Karpas-422 (cell line): ENCODE results near the gene HIPK4. TPM values are rescaled to one million over a fixed set of nuclear protein-coding genes. Genes with fewer than 3 reads are reported as not detected.

Experiments used
- DNase-seq: peaks from one replicate; pipeline ENCODE4 v3.0.0-alpha.2; 2015
- H2AFZ ChIP-seq: fragments of 200-600 bp; sonication (generic); 2 replicates; pipeline ENCODE4 v1.6.1; 2014; ENCODE audit warnings: antibody characterized with exemption, low read length, mixed read lengths
- H3K27ac ChIP-seq: fragments of 200-600 bp; sonication (generic); 2 replicates; pipeline ENCODE4 v1.5.1; 2014; ENCODE audit warnings: mild to moderate bottlenecking, low read length, moderate library complexity
- H3K27me3 ChIP-seq: fragments of 200-600 bp; sonication (generic); 2 replicates; pipeline ENCODE4 v1.6.1; 2014; ENCODE audit warnings: low read length, mixed read lengths
- H3K36me3 ChIP-seq: fragments of 200-600 bp; sonication (generic); 2 replicates; pipeline ENCODE4 v1.6.1; 2014; ENCODE audit warnings: low read length, mixed read lengths; ENCODE audit not compliant: insufficient read depth
- H3K4me1 ChIP-seq: fragments of 200-600 bp; sonication (generic); 2 replicates; pipeline ENCODE4 v1.6.1; 2014; ENCODE audit warnings: mild to moderate bottlenecking, low read length, mixed read lengths
- H3K4me2 ChIP-seq: fragments of 200-600 bp; sonication (generic); 2 replicates; pipeline ENCODE4 v1.6.1; 2014; ENCODE audit warnings: low read length, low read depth, mild to moderate bottlenecking; ENCODE audit not compliant: poor library complexity, severe bottlenecking
- H3K4me3 ChIP-seq: fragments of 200-600 bp; sonication (generic); 2 replicates; pipeline ENCODE4 v1.5.1; 2014; ENCODE audit warnings: mild to moderate bottlenecking, antibody characterized with exemption, low read length, mixed read lengths
- H3K79me2 ChIP-seq: fragments of 200-600 bp; sonication (generic); 2 replicates; pipeline ENCODE4 v1.6.1; 2014; ENCODE audit warnings: mild to moderate bottlenecking, low read length, mixed read lengths
- H3K9ac ChIP-seq: fragments of 200-600 bp; sonication (generic); 2 replicates; pipeline ENCODE4 v1.6.0; 2014; ENCODE audit warnings: low read length
- H3K9me2 ChIP-seq: fragments of 200-600 bp; sonication (generic), shearing (Covaris generic); replicated peaks from 2 replicates; pipeline ENCODE4 v1.6.0; 2014; ENCODE audit warnings: mild to moderate bottlenecking, low read length, moderate library complexity; ENCODE audit not compliant: insufficient read depth
- H3K9me3 ChIP-seq: fragments of 300-700, 200-600 bp; sonication (generic); 2 replicates; pipeline ENCODE4 v1.6.1; 2014; ENCODE audit warnings: low read length, mixed read lengths
- H4K20me1 ChIP-seq: fragments of 200-600 bp; sonication (generic); 2 replicates; pipeline ENCODE4 v1.6.1; 2014; ENCODE audit warnings: mild to moderate bottlenecking, antibody characterized with exemption, low read length, low read depth; ENCODE audit not compliant: insufficient read depth
- total RNA-seq: library from RNA; depleted of rRNA; stranded (reverse); fragments of >200 nt; shearing (Covaris generic); gene quantifications from 2 replicates; pipeline ENCODE4 v1.2.3, GENCODE V29; 2014; ENCODE audit warnings: low replicate concordance

Gene HIPK4
- total RNA-seq, 1 experiment from 2014 or later: not detected

- no peaks in the 10 kb centered on the region for H3K9me2 ChIP-seq
- no peaks in the 10 kb centered on the region for H3K9me3 ChIP-seq
- H3K27ac ChIP-seq: no peak overlapping the region
- peaks cover 34% of the 10 kb centered on the region for H3K79me2 ChIP-seq
- no peak overlapping the region for H2AFZ ChIP-seq
- no peak for DNase-seq
- peaks cover 16% of the 10 kb centered on the region for H3K4me1 ChIP-seq
- H3K4me3 ChIP-seq: peak overlapping the region; percentile 79
- H3K9ac ChIP-seq: peak overlapping the region; percentile 72
- no peaks in the 10 kb centered on the region for H4K20me1 ChIP-seq
- H3K27me3 ChIP-seq: no peaks in the 10 kb centered on the region
- H3K36me3 ChIP-seq: no peaks in the 10 kb centered on the region; the same call in 1 of the 2 replicates
- peak overlapping the region; percentile 92 for H3K4me2 ChIP-seq
These were observed 40.9 kb downstream of the HIPK4 start for GRCh38 chr19:40348961-40349507.

GRCh38 chr19:40348125-40348913 is 41.7 kb downstream of the HIPK4 start, which contains the start of the genes C19orf47 and PLD3:
C19orf47 (minus strand) TSS chr19:40348397; CDS start chr19:40341857, 6,540 bp downstream.
PLD3 (plus strand) TSS chr19:40348695; CDS start chr19:40366484, 17,789 bp downstream.
- Histone ChIP-seq H3K27me3 (no peaks in the 10 kb centered on the region), H3K4me3 (peak within 1 kb of the TSS; percentile 79), H4K20me1 (no peaks in the 10 kb centered on the region), H3K9me3 (no peaks in the 10 kb centered on the region), H3K4me1 (peaks cover 16% of the 10 kb centered on the region), H3K36me3 (no peaks in the 10 kb centered on the region; the same call in 1 of the 2 replicates), H3K9ac (peak within 1 kb of the TSS; percentile 77), H3K9me2 (no peaks in the 10 kb centered on the region), H2AFZ (peak within 1 kb of the TSS; percentile 47), H3K4me2 (peak within 1 kb of the TSS; percentile 92), H3K27ac (peak within 1 kb of the TSS; percentile 75), H3K79me2 (peaks cover 36% of the 10 kb centered on the region)
- DNase-seq: peak; percentile 99

- H3K9me2 ChIP-seq: no peaks in the 10 kb centered on the region
- H3K27me3 ChIP-seq: no peaks in the 10 kb centered on the region
- H3K9me3 ChIP-seq: no peaks in the 10 kb centered on the region
- no peak overlapping the region for H3K9ac ChIP-seq
- H3K4me3 ChIP-seq: no peak overlapping the region
- H3K79me2 ChIP-seq: peaks cover 60% of the 10 kb centered on the region
- DNase-seq: no peak
- no peak overlapping the region for H2AFZ ChIP-seq
- H3K36me3 ChIP-seq: no peaks in the 10 kb centered on the region; the same call in 1 of the 2 replicates
- no peak overlapping the region for H3K4me2 ChIP-seq
- H3K27ac ChIP-seq: no peak overlapping the region
- peaks cover 14% of the 10 kb centered on the region for H3K4me1 ChIP-seq
- H4K20me1 ChIP-seq: no peaks in the 10 kb centered on the region
These were observed 45.6 kb downstream of the HIPK4 start for GRCh38 chr19:40344422-40344821.

- Histone ChIP-seq H3K9ac (no peak overlapping the region), H4K20me1 (no peaks in the 10 kb centered on the region), H3K27me3 (no peaks in the 10 kb centered on the region), H3K36me3 (peaks cover 4% of the 10 kb centered on the region; the same call in 1 of the 2 replicates), H3K9me3 (no peaks in the 10 kb centered on the region), H3K4me1 (peaks cover 8% of the 10 kb centered on the region), H3K4me2 (no peak overlapping the region), H3K27ac (no peak overlapping the region), H3K79me2 (peaks cover 59% of the 10 kb centered on the region), H3K9me2 (no peaks in the 10 kb centered on the region), H3K4me3 (no peak overlapping the region), H2AFZ (no peak overlapping the region)
- no peak for DNase-seq
These were observed 47.2 kb downstream of the HIPK4 start for GRCh38 chr19:40342644-40343311.

GRCh38 chr19:40341601-40342482 is 48.1 kb downstream of the HIPK4 start:
- no peak for DNase-seq
- Histone ChIP-seq H3K9me2 (no peaks in the 10 kb centered on the region), H2AFZ (no peak overlapping the region), H3K9me3 (no peaks in the 10 kb centered on the region), H3K27ac (no peak overlapping the region), H3K27me3 (no peaks in the 10 kb centered on the region), H3K36me3 (peaks cover 4% of the 10 kb centered on the region; the same call in 1 of the 2 replicates), H4K20me1 (no peaks in the 10 kb centered on the region), H3K79me2 (peaks cover 55% of the 10 kb centered on the region), H3K9ac (no peak overlapping the region), H3K4me3 (no peak overlapping the region), H3K4me2 (no peak overlapping the region), H3K4me1 (peaks cover 2% of the 10 kb centered on the region)

- Histone ChIP-seq H3K27ac (no peak overlapping the region), H3K9ac (no peak overlapping the region), H3K4me2 (no peak overlapping the region), H3K9me2 (no peaks in the 10 kb centered on the region), H3K9me3 (no peaks in the 10 kb centered on the region), H2AFZ (no peak overlapping the region), H3K4me3 (no peak overlapping the region), H3K36me3 (peaks cover 4% of the 10 kb centered on the region; the same call in 1 of the 2 replicates), H3K79me2 (peaks cover 46% of the 10 kb centered on the region), H3K27me3 (no peaks in the 10 kb centered on the region), H3K4me1 (no peaks in the 10 kb centered on the region), H4K20me1 (no peaks in the 10 kb centered on the region)
- DNase-seq: no peak
These were observed 50.8 kb downstream of the HIPK4 start for GRCh38 chr19:40339018-40339728.

GRCh38 chr19:40337594-40337993 is 52.4 kb downstream of the HIPK4 start:
- H2AFZ ChIP-seq: no peak overlapping the region
- peaks cover 36% of the 10 kb centered on the region for H3K79me2 ChIP-seq
- H3K4me1 ChIP-seq: no peaks in the 10 kb centered on the region
- no peaks in the 10 kb centered on the region for H4K20me1 ChIP-seq
- no peaks in the 10 kb centered on the region for H3K9me2 ChIP-seq
- H3K9me3 ChIP-seq: no peaks in the 10 kb centered on the region
- peaks cover 8% of the 10 kb centered on the region; the same call in 1 of the 2 replicates for H3K36me3 ChIP-seq
- no peak overlapping the region for H3K9ac ChIP-seq
- no peak for DNase-seq
- no peaks in the 10 kb centered on the region for H3K27me3 ChIP-seq
- no peak overlapping the region for H3K4me3 ChIP-seq
- H3K27ac ChIP-seq: no peak overlapping the region
- no peak overlapping the region for H3K4me2 ChIP-seq
